SK-N-SH treated with all-trans-retinoic acid at 6 μM for 48 hours (cell line): ENCODE data around the gene PEX26.
A peak's percentile ranks its signal among the peaks of the same experiment; 100 is the strongest.

Experiments used
- TOX ChIP-seq: fragments of 250-450 bp; sonication (Bioruptor Pico); IDR thresholded peaks from 2 replicates; pipeline ENCODE4 v1.8.0; 2021; ENCODE audit warnings: mild to moderate bottlenecking, moderate library complexity, borderline replicate concordance
- ZNF8 ChIP-seq: fragments of 450-650 bp; formaldehyde crosslinking; IDR thresholded peaks from 2 replicates; pipeline ENCODE4 v1.5.0; 2020; ENCODE audit warnings: mild to moderate bottlenecking, moderate library complexity
- TF ChIP-seq, protein P1 (sequence below): fragments of 250-450 bp; sonication (Bioruptor Pico); IDR thresholded peaks from 2 replicates; pipeline ENCODE4 v1.5.1; 2020; ENCODE audit warnings: low read depth, mild to moderate bottlenecking, moderate library complexity
- TF ChIP-seq, protein P2 (sequence below): fragments of 250-450 bp; sonication (Bioruptor Pico); IDR thresholded peaks from 2 replicates; pipeline ENCODE4 v1.5.0; 2020; ENCODE audit warnings: mild to moderate bottlenecking, moderate library complexity

DNA sequence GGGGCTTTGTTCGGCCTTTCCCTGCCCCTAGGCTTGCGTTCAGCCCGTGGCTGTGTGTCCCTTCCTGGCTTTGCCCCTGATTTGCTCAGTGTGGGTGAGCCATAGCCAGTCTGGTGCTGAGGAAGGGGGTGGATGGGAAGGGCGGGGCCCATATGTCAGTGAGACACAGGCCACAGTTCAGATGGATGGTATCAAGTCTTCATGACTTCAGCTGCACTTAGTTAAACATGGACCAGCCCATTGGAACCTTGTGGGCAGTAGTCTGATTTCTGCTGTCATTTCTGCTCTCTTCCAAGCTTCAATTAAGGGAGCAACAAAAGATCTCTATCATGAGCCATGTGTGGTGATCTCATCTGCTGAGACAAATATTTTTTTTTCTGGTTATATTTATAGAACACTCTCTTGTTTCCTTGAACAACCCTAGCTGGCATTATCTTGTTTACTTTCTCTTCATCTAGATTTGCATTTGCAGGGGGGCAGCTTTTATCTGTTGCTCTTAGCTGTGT lies 21.6 kb upstream of the PEX26 start:
- no peak for TF ChIP-seq TOX
- TF ChIP-seq, protein P1, sequence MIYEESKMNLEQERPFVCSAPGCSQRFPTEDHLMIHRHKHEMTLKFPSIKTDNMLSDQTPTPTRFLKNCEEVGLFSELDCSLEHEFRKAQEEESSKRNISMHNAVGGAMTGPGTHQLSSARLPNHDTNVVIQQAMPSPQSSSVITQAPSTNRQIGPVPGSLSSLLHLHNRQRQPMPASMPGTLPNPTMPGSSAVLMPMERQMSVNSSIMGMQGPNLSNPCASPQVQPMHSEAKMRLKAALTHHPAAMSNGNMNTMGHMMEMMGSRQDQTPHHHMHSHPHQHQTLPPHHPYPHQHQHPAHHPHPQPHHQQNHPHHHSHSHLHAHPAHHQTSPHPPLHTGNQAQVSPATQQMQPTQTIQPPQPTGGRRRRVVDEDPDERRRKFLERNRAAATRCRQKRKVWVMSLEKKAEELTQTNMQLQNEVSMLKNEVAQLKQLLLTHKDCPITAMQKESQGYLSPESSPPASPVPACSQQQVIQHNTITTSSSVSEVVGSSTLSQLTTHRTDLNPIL (CRISPR knock-in tag) = peak; percentile 90
- TF ChIP-seq, protein P2, sequence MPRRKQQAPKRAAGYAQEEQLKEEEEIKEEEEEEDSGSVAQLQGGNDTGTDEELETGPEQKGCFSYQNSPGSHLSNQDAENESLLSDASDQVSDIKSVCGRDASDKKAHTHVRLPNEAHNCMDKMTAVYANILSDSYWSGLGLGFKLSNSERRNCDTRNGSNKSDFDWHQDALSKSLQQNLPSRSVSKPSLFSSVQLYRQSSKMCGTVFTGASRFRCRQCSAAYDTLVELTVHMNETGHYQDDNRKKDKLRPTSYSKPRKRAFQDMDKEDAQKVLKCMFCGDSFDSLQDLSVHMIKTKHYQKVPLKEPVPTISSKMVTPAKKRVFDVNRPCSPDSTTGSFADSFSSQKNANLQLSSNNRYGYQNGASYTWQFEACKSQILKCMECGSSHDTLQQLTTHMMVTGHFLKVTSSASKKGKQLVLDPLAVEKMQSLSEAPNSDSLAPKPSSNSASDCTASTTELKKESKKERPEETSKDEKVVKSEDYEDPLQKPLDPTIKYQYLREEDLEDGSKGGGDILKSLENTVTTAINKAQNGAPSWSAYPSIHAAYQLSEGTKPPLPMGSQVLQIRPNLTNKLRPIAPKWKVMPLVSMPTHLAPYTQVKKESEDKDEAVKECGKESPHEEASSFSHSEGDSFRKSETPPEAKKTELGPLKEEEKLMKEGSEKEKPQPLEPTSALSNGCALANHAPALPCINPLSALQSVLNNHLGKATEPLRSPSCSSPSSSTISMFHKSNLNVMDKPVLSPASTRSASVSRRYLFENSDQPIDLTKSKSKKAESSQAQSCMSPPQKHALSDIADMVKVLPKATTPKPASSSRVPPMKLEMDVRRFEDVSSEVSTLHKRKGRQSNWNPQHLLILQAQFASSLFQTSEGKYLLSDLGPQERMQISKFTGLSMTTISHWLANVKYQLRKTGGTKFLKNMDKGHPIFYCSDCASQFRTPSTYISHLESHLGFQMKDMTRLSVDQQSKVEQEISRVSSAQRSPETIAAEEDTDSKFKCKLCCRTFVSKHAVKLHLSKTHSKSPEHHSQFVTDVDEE = peak; percentile 63; the same call in 1 of the 2 replicates
- TF ChIP-seq ZNF8 (CRISPR knock-in tag) = no peak
